DMS 273 (cell line): Measurements from ENCODE around the gene PRPF19.

Experiments used
- DNase-seq: peaks from one replicate; lab custom pipeline; 2025; ENCODE audit not compliant: unreplicated experiment; lab: John Stamatoyannopoulos, UW

Gene PRPF19

DNA sequence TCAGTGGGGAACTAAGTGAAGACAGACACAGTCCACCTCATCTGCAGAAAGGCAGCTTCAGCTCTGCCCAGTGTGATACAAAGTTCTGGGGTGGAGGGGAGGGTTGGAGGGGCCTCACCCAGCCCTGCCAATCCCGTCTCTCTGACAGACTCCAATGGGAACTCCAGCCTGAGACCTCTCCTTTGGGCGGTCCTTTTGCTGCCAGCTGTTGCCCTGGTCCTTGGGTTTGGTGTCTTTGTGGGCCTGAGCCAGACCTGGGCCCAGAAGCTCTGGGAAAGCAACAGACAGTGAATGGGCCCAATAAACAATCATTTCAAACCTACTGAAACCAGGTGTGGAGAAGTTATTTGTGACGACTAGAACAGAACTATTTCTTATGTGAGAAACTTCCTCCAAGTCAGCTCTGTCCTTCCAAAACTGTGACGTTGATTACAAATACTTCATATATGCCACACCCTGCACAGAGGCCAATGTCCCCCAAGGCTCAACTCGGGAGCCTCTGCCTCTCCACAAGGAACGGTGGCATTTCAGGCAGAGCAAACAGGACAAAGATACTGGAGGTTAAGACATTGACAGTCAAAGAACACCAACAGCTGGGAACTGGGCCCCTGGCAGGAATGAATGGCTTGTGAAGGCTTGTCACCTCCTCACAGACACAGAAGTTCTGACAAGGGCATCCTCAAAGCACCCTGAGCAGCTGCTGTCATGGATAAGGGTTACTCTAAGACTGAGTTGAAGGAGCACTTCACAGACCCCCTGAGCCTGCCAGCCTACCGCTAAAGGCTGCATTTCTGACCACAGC lies 30.8 kb downstream of the PRPF19 start:
- no peak for DNase-seq

- DNase-seq, result no peak
Observed at GRCh38 chr11:60874421-60875365, 31.7 kb downstream of the PRPF19 start.

- peak; percentile 66 for DNase-seq
Observed at GRCh38 chr11:60873533-60873932, 32.9 kb downstream of the PRPF19 start.

GRCh38 chr11:60872961-60873524 lies 33.3 kb downstream of the PRPF19 start:
- no peak for DNase-seq

DNA sequence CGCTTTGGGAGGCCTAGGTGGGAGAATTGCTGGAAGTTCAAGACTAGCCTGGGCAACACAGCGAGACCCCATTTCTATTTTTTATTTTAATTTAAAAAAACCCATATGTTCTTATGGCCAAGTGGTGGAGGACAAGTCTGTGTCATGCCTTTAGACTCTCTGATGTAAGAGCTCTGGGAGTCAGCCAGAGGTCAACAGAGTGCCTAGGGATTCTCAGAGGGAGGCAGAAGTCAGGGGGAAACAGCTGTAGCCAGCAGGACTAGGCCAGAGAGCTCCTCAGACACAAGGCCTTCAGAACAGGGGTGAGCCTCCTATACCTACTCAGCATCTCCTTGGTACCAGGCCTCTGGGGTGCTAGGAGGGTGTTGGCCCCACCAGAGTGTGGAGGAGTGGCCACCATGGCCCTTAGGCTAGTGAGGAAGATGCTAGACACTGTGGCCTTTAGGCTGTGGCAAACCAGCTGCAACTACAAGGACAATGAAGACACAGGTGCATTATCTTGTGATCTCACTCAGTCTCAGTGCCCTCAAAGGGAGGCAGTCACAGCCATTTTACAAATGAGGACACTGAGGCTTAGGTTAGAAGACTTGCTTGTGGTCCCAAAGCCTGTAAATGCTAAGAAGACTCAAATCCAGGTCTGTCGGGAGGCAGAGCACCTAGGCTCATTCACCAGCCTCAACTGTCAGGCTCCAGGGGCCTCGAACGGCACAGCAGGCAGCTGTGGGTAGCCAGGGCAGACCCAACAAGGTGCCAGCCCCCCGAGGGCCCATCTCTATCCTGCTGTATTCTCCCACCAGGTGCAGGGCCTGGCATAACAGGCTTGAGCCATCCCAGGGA lies 34.0 kb downstream of the PRPF19 start:
- peak; percentile 44 for DNase-seq

GRCh38 chr11:60871378-60872061 lies 34.9 kb downstream of the PRPF19 start:
- peak; percentile 43 for DNase-seq

- DNase-seq, result no peak
Observed at GRCh38 chr11:60870733-60871377, 35.5 kb downstream of the PRPF19 start.

DNA sequence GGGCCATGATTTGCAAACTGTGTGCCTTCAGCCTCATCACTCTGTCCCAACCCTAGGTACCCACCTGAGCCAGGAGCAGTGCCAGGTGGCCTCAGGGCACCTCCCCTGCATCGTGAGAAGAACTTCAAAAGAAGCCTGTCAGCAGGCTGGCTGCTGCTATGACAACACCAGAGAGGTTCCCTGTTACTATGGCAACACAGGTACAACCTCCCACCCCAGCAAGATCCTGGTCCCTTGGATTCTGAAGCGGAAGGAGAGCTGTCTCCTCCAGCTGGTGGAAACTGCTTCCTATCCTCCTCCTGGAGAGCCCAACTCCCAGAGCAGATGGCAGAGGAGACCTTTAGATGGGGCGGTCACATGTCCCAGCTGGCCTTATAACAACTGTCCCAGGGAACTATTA lies 36.1 kb downstream of the PRPF19 start:
- DNase-seq, result peak; percentile 85

DNA sequence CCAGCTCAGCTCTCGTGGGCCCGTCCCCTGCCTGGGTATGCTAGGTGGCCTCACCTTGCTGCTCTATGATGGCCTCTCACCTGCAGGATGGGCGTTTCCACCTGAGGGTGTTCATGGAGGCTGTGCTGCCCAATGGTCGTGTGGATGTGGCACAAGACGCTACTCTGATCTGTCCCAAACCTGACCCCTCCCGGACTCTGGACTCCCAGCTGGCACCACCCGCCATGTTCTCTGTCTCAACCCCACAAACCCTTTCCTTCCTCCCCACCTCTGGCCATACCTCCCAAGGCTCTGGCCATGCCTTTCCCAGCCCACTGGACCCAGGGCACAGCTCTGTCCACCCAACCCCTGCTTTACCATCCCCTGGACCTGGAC lies 36.9 kb downstream of the PRPF19 start:
- DNase-seq, result no peak

DNA sequence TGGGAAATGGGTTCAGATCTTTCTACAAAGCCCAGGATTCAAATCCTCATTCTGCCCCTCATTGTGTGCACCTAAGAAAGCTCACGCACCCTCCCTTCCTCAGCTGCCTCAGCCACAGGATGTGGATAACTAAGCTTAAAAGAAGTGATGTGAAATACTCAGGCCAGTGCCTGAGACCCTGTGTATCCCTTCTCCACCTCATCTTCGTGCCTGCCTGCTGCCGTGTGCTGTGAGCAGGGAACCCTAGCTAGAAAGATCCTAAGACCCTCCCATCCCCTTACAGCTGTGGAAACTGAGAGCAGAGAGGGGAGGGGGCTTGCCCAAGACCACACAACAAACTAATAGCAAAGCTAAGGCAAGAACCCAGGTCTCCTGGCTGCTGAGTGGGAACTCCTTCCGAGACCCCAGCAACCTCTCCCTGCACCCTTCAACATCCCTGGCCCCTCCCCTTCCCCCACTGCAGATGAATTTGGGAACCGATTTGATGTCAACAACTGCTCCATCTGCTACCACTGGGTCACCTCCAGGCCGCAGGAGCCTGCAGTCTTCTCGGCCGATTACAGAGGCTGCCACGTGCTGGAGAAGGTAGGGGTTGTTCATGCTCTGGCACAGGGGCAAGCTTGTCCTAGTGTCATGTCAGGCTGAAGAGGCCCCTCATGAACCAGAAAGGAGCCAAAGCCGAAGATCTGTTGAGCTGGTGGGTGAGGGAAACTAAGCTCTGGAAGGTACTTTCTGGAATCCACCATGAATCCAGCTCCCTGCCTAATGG lies 37.5 kb downstream of the PRPF19 start:
- DNase-seq, result peak; percentile 56

DNA sequence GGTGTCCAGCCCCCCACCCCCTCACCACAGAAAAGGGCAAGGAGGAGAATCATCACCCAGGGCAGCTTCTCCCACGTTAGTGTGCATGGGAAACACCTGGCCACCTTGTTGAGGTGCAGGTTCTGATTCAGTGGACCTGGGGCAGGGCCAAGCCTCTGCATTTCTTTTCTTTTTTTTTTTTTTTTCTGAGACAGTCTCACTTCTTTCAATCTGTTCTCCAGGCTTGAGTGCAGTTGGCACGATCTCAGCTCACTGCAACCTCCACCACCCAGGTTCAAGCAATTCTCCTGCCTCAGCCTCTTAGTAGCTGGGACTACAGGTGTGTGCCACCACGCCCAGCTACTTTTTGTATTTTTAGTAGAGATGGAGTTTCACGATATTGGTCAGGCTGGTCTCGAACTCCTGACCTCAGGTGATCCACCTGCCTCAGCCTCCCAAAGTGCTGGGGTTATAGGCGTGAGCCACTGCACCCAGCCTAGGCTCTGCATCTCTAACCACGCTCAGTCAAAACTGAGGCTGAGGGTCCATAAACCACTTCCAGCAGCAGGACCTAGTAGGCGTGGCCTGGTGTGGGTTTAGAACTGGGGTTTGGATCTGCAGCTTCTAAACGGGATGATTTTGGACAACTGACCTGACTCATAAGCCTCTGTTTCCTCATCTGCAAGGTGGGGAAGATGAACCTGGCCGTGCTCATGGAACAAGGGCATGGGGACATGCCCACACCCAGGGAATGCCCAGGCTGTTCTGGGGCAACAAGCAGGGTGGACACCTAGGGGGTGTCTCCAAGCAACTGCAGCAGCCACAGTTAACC lies 38.3 kb downstream of the PRPF19 start:
- DNase-seq, result no peak

DNA sequence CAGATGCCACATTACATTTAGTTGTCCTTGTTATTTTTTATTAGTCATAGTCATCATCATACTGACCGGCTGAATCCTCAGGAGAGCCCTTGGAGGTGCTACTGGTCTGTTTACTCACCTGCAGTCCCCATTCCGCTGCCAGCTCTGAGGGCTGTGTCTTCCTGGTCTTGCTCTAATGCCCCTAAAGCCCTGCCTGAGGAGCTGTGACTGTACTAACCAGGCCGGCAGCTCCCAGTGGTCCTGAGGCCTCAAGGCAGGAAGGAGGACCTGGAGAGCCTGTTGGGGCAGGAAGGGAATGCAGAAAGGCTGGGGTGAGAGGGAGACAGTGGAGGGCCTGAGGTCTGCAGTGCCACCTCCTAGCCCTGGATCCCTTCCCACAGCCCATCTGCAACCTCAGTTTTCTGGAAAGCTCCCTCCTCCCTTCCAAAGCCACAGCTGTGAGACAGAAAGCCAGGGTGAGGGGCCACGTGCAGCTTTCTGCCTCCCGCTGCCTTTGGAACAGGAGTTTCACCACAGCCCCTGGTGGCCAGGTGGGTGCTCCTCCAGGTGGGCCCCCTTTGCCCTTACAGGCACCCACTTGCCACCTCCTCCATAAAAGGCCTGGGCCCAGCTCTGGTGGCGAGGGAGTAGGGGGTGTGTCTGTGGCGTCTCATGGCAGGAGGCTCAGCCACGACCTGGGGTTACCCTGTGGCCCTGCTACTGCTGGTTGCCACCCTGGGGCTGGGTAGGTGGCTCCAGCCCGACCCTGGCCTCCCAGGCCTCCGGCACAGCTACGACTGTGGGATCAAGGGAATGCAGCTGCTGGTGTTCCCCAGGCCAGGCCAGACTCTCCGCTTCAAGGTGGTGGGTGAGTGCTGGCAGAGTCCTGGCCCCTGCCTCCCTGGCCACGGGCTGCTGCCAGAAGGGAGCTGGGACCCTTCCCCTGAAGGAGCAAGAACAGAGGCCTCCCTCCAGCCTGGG lies 39.2 kb downstream of the PRPF19 start, which contains the start of gene ZP1:
Gene ZP1, plus strand, starts transcription at position 632 of the 960 bp plus-strand sequence. Its CDS starts 20 bp downstream, at position 652.
- peak; percentile 54 for DNase-seq

GRCh38 chr11:60864856-60865513 lies 41.4 kb downstream of the PRPF19 start:
- DNase-seq, result no peak

DNA sequence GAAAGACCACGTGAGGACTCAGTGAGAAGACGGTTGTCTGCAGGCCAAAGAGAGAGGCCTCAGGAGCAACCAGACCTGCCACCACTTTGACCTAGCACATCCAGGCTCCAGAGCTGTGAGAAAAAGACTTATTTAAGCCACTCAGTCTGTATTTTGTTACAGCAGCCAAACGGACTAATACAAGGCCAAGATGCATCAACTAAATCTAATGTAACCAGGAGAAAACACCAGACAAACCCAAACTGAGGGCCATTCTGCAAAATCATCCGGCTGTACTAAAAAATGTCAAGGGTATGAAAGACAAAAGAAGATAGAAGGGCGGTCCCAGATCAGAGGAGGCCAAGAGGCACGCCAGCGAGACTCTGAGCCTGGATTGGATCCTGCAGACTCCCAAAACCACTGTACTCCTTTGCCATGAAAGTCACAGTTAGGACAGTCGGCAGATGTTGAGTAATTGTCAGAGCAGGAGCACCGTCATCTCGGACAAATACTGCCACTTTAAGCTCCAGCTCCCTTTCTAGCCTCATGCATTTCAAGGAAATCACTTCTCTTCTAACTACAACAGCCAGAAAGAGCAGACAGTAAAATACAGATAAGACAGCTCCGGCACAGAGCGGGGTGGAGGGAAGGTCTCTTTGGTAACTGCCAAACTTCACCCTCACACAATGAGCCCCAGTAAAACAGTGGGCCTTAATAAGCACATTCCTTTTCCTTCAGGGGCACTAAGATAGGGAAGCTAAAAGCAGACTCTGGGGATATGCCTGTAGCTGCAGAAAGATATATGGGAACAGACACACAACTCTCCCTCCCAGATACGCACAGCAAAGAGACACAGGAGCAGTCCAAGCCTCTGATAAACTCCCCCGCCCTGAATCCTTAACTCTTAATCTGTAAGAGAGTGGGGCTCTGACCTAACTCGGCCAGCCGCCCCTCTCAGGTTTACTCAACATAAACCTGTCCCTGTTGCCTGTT lies 42.5 kb downstream of the PRPF19 start:
- DNase-seq, result no peak

GRCh38 chr11:60862171-60862570 lies 44.2 kb downstream of the PRPF19 start:
- no peak for DNase-seq
